Epithelial cell of esophagus (primary cell): ENCODE results near the gene MTARC1.

Source experiments
- DNase-seq: peaks from one replicate; pipeline ENCODE4 v3.0.0; 2010; ENCODE audit warnings: low read depth
- H3K4me3 ChIP-seq: 2 replicates; pipeline ENCODE4 v1.5.1; 2011; ENCODE audit warnings: mild to moderate bottlenecking, low read length, control low read depth
- TF ChIP-seq, protein P1 (sequence below): IDR thresholded peaks from 2 replicates; pipeline ENCODE4 v1.5.1; 2011; ENCODE audit warnings: low read depth, mild to moderate bottlenecking, low read length, control low read depth, inconsistent platforms; ENCODE audit not compliant: insufficient read depth; ENCODE audit errors: missing control alignments

Gene MTARC1

DNA sequence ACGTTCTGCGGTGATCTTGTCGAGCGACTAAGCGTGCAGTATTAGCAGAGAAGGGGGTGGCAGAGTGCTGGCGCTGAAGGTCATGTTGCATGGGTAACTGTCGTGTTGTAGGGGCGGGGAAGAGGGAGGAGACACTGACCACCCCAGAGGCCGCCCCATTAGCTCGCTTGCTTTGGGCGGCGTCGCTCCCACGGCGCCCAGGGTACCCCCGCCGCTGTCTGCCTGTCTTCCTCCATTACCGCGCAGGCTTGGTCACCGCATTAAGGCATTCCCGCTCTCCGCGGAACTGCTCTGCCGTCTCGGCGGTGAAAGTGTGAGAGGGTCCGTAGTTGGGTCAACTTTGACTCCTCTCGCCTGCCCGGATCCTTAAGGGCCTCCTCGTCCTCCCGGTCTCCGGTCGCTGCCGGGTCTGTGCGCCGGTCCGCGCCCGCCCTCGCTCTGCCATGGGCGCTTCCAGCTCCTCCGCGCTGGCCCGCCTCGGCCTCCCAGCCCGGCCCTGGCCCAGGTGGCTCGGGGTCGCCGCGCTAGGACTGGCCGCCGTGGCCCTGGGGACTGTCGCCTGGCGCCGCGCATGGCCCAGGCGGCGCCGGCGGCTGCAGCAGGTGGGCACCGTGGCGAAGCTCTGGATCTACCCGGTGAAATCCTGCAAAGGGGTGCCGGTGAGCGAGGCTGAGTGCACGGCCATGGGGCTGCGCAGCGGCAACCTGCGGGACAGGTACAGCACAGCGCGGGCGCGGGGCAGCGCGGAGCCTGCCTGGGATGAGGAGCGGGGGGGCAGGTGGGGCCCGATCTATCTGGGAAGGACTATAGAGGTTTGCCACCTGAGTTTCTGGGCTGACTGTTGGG is 38.4 kb upstream of the MTARC1 start, which contains the start of gene MTARC2:
Gene MTARC2, plus strand, starts transcription at position 234 of the 846 bp plus-strand sequence. Its CDS starts 210 bp downstream, at position 444.
- DNase-seq, result peak; percentile 67
- peak within 1 kb of the TSS; percentile 62 for H3K4me3 ChIP-seq

DNA sequence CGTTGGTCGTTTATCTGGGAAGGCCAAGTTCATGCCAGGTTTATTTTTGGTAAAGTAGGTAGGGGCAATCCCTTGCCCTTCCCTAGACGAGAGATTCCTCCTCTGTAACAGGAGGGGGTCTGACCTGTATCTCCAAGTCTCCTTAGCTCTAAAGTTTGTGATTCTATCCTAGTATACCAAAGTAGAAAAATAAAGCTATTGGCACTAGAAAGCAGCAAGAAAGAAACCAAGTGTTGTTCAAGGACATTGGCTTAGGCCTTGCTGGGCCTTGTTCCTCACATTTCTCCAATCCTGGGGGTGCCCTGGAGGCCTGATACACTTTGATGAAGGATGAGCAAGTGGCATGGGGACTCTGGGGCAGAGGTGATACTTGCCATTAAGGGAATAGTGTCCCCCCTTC is 37.8 kb upstream of the MTARC1 start:
- no peak for DNase-seq
- TF ChIP-seq, protein P1, sequence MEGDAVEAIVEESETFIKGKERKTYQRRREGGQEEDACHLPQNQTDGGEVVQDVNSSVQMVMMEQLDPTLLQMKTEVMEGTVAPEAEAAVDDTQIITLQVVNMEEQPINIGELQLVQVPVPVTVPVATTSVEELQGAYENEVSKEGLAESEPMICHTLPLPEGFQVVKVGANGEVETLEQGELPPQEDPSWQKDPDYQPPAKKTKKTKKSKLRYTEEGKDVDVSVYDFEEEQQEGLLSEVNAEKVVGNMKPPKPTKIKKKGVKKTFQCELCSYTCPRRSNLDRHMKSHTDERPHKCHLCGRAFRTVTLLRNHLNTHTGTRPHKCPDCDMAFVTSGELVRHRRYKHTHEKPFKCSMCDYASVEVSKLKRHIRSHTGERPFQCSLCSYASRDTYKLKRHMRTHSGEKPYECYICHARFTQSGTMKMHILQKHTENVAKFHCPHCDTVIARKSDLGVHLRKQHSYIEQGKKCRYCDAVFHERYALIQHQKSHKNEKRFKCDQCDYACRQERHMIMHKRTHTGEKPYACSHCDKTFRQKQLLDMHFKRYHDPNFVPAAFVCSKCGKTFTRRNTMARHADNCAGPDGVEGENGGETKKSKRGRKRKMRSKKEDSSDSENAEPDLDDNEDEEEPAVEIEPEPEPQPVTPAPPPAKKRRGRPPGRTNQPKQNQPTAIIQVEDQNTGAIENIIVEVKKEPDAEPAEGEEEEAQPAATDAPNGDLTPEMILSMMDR, result no peak

More for the DNA sequence above, 38.4 kb upstream of the MTARC1 start, which contains the start of gene MTARC2:
- TF ChIP-seq, protein P1, result no peak

DNA sequence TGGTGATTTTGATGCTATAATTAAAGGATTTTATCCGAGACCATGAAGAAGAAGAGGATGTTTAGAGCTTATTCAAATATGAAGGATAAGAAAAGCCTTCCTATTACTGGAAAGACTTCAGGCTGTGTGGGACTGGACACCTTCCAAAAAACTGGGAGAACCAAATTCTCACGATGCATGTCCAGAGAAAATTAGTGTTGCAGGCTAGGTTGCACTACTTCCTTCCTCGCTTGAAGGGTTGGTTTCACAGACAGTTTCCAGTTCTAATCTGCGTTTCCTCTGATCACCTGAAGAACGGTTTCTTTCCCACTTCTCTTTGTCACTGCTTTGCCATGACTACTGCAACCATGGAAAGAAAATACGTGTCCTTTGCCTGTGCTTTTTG is 36.6 kb upstream of the MTARC1 start:
- TF ChIP-seq, protein P1, result no peak
- no peak for DNase-seq
- no peak overlapping the region for H3K4me3 ChIP-seq

More for the DNA sequence above, 37.8 kb upstream of the MTARC1 start:
- peak overlapping the region; percentile 62 for H3K4me3 ChIP-seq

DNA sequence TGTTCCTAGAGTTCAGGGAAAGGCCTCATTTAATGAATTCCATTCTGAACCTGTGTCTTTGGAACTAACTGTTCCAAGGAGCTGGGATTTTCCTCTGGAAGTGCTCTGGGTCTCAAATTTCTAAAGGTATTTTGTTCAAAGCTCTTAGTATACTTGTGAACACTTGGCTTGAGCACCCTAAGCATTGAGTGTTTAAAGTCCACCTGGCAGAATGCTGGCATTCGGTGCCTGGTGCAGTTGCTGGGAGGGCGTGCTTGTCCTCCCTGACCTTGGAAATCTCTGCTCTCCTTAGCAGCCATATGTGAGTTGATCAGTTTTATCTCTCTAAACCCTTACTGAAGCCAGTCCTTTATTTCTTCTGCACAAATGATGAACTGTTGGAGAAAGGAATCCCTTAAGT is 35.6 kb upstream of the MTARC1 start:
- H3K4me3 ChIP-seq, result no peak overlapping the region
- TF ChIP-seq, protein P1, result no peak
- DNase-seq, result no peak

DNA sequence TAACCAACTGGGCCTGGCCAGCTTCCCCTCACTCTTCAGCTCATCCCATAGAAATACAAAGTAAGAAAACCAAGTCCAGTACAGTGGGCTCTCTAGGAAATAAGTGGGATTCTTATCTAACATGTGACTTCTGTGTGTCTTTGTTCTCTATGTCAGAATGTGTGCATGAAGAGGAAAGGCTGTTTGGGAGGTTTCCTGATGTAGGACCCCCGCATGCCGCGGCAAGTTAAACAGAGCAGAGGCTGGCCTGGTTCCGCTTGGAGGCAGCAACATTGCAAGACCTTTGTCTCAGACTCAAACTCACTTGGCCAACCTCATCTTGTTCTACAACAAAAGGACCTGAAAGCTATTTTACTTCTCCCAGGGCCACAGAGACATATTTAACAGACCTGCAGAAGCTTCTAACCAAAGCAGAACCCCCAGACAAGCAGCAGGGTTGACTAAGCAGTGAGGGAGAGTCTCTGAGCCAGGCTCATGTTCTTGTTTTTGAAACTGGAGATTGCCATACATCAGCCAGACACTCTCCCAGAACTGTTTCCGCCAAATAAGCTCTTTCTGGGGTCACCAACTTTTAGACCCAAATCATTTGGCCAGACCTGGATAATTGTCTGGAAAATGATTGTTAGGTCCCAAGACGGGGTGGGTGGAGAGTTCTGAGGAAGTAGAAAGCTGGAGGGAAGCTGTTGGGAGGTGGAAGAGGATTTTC is 32.3 kb upstream of the MTARC1 start:
- H3K4me3 ChIP-seq, result no peak overlapping the region
- no peak for DNase-seq

DNA sequence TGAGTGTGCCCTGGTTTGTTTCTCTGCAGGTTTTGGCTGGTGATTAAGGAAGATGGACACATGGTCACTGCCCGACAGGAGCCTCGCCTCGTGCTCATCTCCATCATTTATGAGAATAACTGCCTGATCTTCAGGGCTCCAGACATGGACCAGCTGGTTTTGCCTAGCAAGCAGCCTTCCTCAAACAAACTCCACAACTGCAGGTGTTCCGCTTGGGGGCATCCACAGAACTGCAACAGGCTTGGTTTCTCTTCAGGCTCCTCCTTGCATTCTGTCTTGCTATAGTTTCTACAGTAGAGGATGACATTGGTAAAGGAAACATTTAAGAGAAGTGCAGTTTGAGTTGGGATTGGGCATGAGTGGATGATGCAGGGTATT is 31.8 kb upstream of the MTARC1 start:
- no peak for DNase-seq
- TF ChIP-seq, protein P1, result no peak
- no peak overlapping the region for H3K4me3 ChIP-seq

More for the DNA sequence above, 32.3 kb upstream of the MTARC1 start:
- TF ChIP-seq, protein P1, result no peak
